NCI-H2227 treated with DMSO at 0.1 percent for 48 hours (cell line): Measurements from ENCODE around the gene TPSB2.
A peak's percentile ranks its signal among the peaks of the same experiment; 100 is the strongest.
"Not testable (repeated sequence)": the region's sequence is repeated elsewhere in the genome, so short reads cannot be mapped to it uniquely, and the experiment has no call there.

Experiments used
- DNase-seq: peaks from one replicate; lab custom pipeline; 2025; lab: John Stamatoyannopoulos, UW

The TPSB2 gene

GRCh38 chr16:1230084-1230470 is at the start of gene TPSB2:
TPSB2 (minus strand) TSS chr16:1230184; CDS start chr16:1229951, 233 bp downstream.
- DNase-seq = not testable (repeated sequence)

- DNase-seq = no peak
Measured at GRCh38 chr16:1279081-1279944, 49.3 kb upstream of the TPSB2 start.

- DNase-seq = no peak
Measured at GRCh38 chr16:1278477-1278876, 48.5 kb upstream of the TPSB2 start.

- DNase-seq = no peak
Measured at GRCh38 chr16:1277617-1278282, 47.8 kb upstream of the TPSB2 start.

GRCh38 chr16:1277151-1277598 is 47.2 kb upstream of the TPSB2 start:
- no peak for DNase-seq

GRCh38 chr16:1276580-1276878 is 46.5 kb upstream of the TPSB2 start:
- no peak for DNase-seq

GRCh38 chr16:1275791-1276579 is 46.0 kb upstream of the TPSB2 start:
- DNase-seq = no peak

GRCh38 chr16:1274767-1275166 is 44.8 kb upstream of the TPSB2 start:
- DNase-seq = no peak

- no peak for DNase-seq
Measured at GRCh38 chr16:1273816-1274215, 43.8 kb upstream of the TPSB2 start.

- DNase-seq = no peak
Measured at GRCh38 chr16:1272453-1273198, 42.6 kb upstream of the TPSB2 start.

- peak; percentile 70 for DNase-seq
Measured at GRCh38 chr16:1271724-1272413, 41.9 kb upstream of the TPSB2 start.

GRCh38 chr16:1271380-1271723 is 41.4 kb upstream of the TPSB2 start:
- DNase-seq = no peak

GRCh38 chr16:1269418-1269817 is 39.4 kb upstream of the TPSB2 start:
- not testable (repeated sequence) for DNase-seq

GRCh38 chr16:1265826-1266225 is 35.8 kb upstream of the TPSB2 start:
- no peak for DNase-seq

GRCh38 chr16:1265090-1265630 is 35.2 kb upstream of the TPSB2 start:
- no peak for DNase-seq

GRCh38 chr16:1264345-1265089 is 34.5 kb upstream of the TPSB2 start:
- DNase-seq = no peak

- no peak for DNase-seq
Measured at GRCh38 chr16:1263591-1264344, 33.8 kb upstream of the TPSB2 start.

- no peak for DNase-seq
Measured at GRCh38 chr16:1262846-1263221, 32.9 kb upstream of the TPSB2 start.

- no peak for DNase-seq
Measured at GRCh38 chr16:1262210-1262845, 32.3 kb upstream of the TPSB2 start.
